HG03442 (cell line): Measurements from ENCODE around the gene CCNE1.

Source experiments
- ATAC-seq: cut with Tn5 transposase; IDR thresholded peaks from one replicate; pipeline ENCODE4 v1.9.1; 2021; ENCODE audit warnings: mild to moderate bottlenecking, moderate library complexity; ENCODE audit not compliant: unreplicated experiment

CCNE1 gene

DNA sequence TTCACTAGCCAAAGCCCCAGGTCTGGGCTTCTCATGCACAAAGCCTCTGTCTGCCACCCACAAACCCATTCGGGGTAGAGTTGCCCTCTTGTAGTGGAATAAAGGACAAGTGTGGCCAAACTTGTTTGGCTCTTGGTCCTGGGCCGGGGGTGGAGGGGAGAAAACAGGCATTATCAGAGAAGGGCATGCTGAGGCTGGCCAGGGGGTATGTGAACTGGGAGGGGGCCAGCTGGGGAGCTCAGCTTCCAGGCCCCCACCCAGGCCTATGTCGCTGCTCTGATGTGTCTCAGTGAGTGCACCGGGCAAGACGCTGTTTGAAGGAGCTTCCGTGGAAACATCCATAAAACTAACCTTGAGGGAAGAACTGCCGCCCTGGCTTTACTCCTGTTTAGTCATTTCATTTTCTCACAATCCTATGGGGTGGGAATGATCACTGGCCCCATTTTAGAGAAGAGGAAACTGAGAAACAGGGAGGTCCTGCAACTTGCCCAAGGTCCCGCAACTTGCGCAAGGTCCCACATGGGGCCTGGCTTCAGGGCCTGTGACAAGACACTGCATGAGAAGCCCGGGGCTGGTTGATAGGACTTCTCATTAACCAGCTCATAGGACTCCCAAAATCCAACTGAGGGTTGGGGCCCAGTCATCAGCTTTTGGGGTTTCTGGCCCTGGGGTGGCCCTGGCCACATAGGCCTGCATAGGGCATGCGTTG is 30.8 kb downstream of the CCNE1 start:
- no peak for ATAC-seq

DNA sequence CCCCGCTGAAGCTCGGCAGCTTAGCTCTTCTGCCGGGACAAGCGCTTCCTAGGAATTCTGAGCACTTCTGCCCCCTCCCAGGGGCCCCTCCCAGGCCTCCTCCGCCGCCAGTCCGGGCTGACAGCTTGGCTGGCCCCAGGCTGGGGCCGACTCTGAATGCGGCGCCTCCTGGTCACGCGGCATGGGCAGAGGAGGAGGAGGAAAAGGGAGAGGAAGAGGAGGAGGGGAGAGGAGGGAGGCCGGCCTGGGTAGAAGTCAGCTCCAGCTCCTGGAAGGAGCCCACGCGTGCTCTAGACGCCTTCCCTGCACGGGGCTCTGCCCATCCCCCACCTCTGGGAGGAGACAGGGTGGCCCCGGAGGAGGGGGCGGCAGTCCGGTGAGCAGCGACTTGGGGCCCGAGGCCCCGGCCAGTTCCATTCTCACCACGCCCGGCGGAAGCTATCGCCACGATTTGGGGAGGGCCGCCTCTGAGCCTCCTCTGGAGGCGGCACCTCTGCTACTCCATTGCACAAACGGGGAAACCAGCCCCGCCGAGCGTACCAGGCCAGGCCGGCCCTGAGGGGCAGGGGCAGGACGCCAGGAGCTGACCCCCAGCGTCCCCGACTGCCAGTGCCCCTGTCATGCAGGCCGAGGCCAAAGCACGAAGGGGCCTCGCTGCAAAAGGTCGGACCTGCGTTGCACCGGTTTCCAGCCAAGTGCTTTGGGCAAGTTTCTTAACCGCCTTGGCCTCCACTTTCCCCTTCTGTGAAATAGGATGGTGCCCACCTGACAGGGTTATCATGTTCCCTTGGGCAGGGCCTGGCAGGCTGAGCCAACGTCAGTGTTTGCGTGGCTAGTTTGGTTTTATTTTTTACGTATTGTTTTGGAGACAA is 31.6 kb downstream of the CCNE1 start:
- no peak for ATAC-seq

DNA sequence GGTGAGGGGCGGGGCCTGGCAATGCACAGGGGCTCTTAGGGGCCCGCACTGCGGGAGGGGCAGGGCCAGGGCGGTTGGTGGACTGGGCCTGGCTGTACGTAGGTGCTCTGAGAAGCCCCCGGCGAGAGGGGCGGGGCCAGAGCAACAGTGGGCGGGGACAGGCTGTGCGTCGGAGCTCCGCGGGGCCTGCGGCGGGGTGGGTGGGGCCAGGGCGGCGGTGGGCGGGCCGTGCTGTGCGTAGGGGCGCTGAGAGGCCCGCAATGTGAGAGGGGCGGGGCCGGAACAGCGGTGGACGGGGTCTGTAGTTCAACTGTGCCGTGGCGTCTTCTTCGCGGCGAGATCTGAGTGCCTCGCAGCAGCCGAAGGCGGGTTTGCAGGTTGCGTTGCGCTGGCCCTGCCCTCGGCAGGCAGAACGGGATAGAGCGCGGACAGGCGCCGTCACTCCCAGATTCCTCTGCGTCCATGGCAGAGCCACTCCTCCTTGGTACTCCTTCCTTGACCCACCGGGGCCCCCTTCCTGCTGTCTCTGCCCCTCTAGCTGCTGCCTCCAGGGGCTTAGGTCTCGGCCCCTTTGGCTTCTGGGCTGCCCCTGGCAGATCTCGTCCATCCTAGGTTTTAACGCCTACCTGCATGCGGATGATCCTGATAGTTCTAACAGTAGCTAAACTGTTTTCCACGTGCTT is 33.2 kb downstream of the CCNE1 start:
- peak; percentile 58 for ATAC-seq

DNA sequence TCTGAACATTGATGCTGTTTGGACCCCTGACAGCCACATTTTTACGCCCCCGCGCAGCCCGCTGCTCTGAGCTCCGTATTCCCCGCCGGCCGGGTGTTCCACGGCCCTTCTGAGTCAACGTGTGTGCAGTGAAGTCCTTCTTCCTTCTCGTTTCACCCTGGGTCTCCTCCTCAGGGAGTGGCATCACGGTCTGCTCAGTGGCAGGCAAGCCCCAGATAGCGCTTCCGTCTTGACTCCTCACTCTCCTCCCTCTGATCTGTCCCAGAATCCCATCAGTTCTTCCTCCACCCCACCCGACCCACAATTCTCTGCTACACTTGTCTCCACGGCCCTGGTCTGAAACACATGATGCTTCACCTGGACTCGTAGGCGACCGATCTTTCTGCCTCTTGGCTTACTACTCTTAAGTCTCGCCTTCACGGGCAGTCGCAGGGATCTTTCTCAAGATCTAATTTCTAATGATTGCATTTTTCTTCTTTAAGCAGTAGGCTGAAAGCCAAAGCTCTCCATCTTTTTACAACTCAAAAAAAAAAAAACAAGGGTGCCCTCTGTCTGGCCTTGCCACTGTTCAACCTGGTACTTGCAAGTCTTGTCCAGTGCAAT is 33.9 kb downstream of the CCNE1 start:
- no peak for ATAC-seq

DNA sequence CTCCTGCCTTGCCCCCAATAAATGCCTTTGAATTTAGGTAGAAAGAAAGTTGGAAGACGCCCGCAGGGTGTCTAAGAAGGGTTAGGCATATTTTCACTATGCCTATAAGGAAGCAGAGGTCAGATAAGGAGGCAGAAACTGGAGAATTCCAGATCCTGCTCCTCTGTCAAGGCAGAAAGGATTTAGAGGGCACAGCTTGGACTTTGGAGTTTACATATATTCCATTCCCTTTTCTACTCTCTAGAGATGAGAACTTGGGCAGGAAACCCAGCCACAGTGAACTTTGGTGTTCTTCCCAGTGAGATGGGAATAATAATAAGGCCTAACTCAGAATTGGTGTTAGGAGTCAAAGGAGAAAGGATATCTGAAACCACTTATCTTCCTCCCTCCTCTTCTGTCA is 37.4 kb downstream of the CCNE1 start:
- no peak for ATAC-seq

DNA sequence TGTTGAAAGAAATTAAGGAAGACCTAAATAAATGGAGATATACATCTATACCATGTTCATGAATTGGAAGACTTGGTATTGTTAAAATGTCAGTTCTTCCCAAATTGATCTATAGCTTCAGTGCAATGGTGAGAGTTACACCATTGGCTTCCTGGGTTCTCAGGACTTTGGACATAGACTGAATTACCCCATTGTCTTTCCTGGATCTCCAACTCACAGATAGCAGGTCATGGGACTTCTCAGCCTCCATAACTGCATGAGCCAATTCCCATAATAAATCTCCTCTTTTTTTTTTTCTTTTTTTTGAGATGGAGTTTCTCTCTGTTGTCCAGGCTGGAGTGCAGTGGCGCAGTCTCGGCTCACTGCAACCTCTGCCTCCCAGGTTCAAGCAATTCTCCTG is 38.7 kb downstream of the CCNE1 start:
- no peak for ATAC-seq

DNA sequence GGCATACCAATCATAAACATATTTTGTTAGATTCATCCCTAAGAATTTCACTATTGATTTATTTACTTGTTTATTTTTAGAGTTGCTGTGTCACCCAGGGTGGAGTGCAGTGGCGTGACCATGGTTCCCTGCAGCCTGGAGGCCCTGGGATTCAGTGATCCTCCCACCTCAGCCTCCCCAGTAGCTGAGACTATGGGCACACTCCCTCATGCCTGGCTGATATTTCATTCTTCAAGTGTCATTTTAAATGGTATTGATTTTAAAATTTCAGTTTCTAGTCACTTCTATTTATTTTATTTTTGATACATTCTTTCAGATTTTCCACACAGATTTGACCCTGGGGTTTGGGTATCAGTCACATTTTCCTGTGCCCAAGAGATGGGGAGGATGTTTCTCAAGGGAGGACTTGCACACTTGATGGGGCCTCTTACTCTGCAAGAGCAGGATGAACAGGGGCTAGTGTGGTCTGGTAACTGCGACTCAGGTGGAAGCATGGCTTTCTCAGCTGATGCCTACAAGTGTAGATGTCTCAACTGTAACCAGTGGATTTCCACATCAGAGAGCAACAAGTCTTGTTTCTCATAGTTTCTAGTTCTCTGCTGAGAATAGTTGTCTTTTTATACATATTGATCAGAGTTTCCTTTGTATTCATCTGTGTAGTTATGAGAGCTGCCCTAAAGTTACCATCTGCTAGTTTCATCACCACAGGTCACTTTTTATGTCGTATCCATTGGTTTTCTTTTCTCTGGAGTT is 40.2 kb downstream of the CCNE1 start:
- peak; percentile 88 for ATAC-seq

DNA sequence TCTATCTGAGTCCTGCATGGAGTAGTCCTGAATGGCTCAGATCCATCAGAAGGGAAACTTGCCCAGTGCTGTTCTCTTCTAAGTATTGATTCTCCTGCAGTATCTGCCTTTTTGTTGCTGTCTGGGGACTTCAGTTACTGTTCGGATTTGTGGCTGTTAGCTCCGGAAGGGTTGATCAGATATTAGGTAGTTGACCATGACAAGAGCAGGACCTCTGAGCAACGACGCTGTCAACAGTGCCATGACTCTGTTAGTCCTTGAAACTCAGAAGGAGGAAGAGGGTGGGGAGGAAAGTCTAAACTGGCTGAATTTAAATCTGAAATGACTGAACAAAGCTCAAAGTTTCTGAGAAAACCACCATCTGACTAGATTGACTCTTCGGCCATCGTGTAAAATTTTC is 42.2 kb downstream of the CCNE1 start:
- no peak for ATAC-seq

DNA sequence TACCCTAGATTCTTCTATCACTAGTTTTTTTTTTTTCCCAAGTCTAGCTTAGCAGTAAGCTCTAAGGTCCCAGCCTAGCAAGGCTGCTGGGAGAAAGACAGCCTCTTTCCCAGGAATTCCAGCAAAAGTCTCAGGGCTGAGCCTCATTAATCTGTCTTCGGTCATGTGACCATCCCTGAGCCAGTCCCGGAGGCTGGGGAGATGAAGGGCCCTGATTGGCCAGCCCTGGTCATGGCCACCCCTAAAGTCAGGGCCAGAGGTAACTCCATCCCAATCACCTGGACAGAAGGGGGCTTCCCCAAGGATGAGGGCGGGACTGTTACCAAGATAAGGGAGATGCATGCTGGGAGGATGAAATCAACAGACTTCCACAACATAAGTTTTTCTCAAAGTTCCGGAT is 43.3 kb downstream of the CCNE1 start:
- no peak for ATAC-seq

DNA sequence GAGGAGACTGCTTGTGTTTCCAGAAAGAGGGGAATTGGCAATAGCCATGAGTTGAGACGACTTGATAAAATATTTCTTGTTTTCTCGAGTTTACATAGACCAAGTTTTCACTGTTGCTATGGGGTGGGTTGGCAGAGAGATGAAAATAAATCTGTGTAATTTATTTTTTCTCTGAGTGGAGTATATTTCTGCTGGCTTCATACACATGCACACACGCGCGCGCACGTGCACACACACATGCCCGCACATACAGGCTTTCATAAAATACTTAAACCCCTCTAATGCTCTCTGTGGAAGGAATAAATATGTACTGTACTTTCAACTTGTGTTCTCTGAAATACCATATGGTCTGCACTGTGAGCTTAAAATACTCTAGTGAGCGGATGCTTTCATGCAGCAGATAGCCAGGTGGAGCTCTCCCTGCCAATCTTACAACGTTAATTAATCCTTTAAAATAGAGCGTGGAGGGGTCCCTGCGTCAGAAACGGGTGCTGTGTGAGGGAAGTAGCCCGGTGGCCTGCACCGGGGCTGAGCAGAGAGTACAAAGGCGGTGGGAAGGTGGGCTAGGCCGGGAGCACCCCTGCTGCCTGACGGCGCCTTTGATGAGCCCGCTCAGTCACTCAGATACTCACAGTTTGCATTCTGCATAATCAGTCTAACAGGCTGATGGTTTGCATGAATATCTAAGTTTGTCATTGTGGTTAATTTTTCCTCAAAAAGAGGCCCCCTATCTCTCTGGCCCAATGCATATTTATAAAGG is 44.1 kb downstream of the CCNE1 start:
- no peak for ATAC-seq

DNA sequence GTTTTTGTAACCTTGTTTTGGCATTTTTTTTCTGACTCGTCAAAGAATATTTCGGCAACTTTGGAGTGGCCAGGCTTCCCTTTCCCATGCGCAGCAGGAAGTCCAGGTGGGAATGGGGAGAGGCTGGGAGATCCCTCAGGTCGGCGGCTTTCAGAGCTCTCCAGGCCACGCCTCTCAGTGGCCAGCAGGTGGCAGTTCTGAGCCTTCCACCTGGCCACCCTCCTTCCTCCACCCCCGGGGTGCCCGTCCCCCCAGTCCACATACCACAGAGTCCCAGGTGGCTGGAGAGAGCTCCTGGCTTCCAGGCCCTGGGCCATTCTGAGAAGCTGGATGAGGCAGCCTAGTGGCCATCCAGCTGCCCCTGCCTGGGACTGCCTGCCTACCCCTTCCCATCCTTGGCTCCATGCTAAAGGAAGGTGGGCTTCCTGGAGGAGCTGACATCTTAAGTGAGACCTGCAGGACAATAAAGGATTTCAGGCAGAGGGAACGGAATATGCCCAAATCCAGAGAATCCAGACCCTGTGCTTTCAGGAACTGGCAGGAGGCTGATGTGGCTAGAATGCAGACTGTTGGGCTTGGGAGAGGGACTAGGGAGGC is 46.3 kb downstream of the CCNE1 start:
- ATAC-seq = no peak

DNA sequence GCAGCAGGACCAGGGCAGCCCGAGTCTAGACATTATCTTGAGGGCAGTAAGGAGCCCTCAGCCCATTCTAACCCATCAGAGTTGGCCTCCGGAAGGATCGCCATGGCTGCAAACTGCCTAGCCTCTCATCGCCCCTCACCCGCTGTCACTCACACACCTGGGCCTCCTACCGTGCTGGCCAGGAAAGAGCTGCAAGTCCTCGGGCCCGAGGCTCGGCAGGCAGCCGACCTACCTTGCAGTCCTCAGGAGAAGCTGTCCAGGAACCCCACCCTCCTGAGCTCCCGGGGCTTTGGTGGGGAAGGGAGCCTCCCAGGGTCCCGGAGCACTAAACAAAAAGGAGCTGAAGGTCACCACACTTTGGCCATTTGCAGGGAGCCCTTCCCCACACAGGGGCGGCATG is 46.8 kb downstream of the CCNE1 start:
- ATAC-seq = no peak

DNA sequence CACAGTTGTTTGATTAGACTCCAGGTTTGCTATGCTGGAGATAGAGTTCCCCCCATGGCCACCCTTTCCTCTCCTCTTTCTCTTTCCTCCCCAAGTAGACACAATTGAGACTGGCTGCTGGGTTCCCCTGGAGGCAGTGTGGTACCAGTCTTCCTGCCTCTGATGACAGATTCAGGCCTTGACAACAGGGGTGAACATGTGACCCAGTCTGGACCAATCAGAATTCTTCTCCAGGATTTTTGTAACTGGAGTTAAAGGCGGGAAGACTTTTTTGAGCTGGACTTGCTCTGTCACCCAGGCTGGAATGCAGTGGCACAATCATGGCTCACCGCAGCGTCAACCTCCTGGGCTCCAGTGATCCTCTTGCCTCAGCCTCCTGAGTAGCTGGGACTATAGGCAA is 48.7 kb downstream of the CCNE1 start:
- ATAC-seq = no peak

DNA sequence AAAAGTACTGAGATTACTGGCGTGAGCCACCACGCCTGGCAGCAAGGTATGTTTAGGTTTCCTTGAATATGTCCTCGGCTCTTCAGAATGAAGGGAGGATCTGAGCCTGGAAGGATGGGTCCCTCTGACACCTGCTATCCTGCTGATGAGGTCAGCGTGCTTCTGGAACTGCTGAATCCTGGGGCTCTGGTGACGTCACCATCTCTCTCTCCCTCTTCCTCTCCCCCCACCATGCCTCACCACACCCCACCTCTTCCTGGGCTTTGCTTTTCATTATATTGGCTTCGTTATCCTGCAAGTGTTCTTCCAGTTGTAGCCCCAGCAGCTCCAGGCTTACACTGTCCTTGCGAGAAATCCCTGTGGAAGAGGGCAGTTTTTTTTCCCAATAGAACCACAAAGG is 49.8 kb downstream of the CCNE1 start:
- no peak for ATAC-seq

DNA sequence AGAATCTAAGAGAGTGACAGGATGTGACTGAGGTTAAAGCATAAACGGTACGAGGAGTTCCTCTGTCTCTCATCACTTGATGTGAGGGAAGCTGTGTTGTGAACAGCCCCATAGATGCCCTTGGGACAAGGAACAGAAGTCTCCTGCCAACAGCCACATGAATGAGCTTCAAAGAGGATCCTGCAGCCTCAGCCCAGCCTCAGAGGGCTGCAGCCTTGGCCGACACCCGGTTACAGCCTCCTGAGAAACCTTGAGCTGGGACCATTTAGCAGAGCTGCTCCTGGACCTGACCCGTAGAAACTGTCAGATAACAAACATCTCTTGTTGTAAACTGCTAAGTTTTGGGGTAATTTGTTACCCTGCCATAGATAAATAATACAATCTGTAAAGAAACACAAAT is 54.2 kb downstream of the CCNE1 start:
- no peak for ATAC-seq

DNA sequence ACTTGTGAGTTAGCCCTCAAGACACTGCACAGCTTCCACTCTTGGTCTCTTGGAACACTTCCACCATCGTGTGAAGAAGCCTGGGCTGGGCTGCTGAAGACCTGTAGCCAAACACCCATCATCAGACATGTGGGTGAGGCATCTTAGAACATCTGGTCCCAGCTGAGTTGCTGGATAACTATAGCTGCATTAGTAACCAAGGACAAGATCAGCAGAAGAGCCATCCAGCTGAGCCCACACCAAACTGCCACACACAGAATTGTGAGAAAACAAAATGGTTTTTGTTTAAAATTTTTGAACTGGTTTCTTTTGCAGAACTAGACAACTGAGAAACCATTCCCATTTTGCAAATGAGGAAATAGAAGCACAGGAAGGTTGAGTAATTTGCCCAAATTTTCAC is 56.2 kb downstream of the CCNE1 start:
- ATAC-seq = no peak

DNA sequence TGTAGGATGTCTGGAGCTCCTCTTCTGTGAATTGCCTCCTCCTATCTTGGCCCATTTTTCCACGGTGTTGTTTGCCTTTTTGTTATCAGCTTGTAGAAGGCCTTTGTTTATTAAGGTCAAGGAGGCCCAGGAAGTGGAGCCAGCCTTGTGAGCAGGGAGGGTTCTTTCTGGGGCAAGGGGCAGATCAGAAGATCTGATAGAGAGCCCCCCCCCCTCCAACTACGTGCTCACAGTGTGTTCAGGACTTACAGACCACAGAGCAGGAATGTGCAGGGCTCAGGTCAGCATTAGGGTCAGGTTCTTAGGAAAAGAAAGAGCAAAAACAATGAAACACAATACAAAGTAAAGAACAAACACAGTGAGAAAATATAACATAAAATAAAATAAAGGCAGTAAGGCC is 59.4 kb downstream of the CCNE1 start:
- ATAC-seq = no peak

DNA sequence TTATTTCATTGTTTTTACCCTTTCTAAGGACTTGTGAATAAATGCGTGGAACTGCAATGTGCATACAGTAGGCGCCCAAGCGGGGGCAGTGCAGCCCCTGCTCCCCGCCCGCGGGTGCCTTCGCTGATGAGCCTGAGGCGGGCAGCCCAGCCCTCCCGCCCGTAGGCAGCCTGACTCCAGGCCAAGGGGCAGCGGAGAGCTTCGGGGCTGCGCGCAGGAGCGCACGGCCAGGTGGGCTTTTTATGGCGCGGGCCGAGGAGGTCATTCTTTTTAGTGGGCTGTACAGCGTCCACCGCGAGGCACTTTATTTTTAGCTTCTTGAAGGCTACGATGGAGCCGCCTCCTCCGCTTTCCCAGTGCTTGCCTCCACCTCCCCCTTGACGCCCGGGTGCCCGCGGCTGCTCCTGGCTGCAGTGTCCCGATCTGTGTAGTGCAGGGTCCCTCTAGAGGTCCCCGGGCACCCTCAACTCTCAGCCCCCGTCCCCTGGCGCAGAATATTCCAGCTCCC is 60.5 kb downstream of the CCNE1 start:
- no peak for ATAC-seq

DNA sequence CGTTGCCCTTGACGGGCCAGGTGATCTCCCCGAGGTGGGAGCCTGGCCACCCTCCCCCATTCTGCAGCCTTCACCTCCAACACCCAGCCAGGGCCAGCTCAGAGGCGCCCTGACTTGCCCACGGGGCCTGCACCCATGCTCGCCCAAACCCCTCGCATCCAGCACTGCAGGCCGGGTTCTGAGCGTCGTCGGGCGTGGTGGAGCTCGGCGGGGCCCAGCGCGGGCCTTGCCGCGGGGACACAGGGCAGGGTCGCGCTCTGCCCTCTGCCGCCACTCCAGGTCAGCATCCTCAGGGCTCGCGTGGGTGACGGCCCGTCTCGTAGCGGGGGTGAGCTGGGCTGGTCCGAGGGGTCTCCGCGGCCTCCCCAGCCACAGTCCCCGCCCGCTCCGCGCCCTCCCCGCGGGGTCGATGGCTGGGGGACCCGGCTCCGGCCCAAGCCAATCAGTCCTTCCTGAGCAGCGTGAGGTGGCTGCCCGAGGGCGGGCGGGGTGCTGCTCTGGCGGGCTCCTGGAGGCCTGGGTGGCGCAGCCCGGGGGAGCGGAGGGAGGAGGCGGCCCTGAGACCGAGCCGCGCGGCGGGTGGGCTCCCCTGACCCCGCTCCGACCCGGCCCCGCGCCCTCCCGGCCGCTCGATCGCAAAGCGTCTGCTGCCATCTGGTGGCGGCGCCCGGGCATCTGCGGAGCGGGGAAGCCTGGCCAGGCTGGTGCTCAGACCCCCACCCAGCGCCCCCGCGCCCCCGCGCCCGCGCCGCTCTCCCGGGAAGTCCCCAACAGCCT is 61.4 kb downstream of the CCNE1 start:
- ATAC-seq = peak; percentile 63
